ENCODE data around the gene LTBP4.

DNA sequence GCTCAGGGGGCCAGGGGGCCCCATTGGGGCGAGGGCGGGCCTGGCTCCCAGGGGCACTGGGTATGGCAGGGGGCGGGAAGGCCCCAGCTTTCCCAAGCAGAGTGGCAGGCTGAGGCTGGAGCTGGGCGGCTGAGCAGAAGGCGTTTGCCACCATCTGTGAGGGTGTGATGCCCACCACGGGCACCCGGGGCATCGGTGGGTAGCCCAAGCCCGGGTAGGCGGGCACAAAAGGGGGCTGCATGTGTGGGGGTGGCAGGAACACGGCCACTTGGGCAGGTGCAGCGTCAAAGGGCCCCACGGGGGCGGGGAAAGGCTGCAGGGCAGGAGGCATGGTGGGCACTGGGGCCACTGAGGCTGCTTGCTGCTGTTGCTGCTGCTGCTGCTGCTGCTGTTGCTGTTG lies 66.4 kb downstream of the LTBP4 start:
- TF ChIP-seq RFX5 (IDR thresholded peaks at IDR 0.05; ENCODE audit: low read length) (no peak), CTCF (IDR thresholded peaks at IDR 0.05) (no peak), RAD21 (IDR thresholded peaks at IDR 0.05; ENCODE audit: low read length) (no peak), SMC3 (IDR thresholded peaks at IDR 0.05; ENCODE audit: low read depth, low read length) (no peak), RXRA (IDR thresholded peaks at IDR 0.05; ENCODE audit: borderline replicate concordance, low read depth) (no peak), GABPA (IDR thresholded peaks at IDR 0.05; ENCODE audit: low read depth) (no peak), POLR2AphosphoS5 (IDR thresholded peaks at IDR 0.05; ENCODE audit: low read depth, low read length) (no peak), EP300 (IDR thresholded peaks at IDR 0.05; ENCODE audit: borderline replicate concordance in 1 of 2, low read depth in 1 of 2, low read length in 1 of 2) (no peak), EZH2phosphoT487 (IDR thresholded peaks at IDR 0.05; ENCODE audit: borderline replicate concordance, low read depth) (no peak), TAF1 (IDR thresholded peaks at IDR 0.05; ENCODE audit: borderline replicate concordance, low read depth, low read length) (no peak), TCF12 (IDR thresholded peaks at IDR 0.05) (no peak)
